Liver (tissue), 9 donors: Measurements from ENCODE around the gene PVALEF. TPM values are rescaled to one million over a fixed set of nuclear protein-coding genes. Genes with fewer than 3 reads are reported as not detected.

Experiments used
- DNase-seq: peaks from one replicate; pipeline ENCODE4 v3.0.0-alpha.2; 2017; ENCODE audit warnings: low spot score
- H3K27ac ChIP-seq, 2 donors: one replicate each; pipeline ENCODE4 v1.7.0; 2013; ENCODE audit warnings: inconsistent platforms in 2 of 2, low read length in 2 of 2, control low read depth in 1 of 2, low read depth in 1 of 2, mild to moderate bottlenecking in 1 of 2
- H3K27me3 ChIP-seq, 4 donors: one replicate each; pipeline versions ENCODE4 v1.6.1 to v1.7.0; 2013; ENCODE audit warnings: low read length in 3 of 4, inconsistent platforms in 1 of 4, mild to moderate bottlenecking in 1 of 4, moderate library complexity in 1 of 4; ENCODE audit not compliant: control insufficient read depth in 4 of 4, insufficient read depth in 4 of 4
- H3K36me3 ChIP-seq, 4 donors: one replicate each; pipeline versions ENCODE4 v1.6.1 to v1.7.0; 2013; ENCODE audit warnings: low read length in 3 of 4, mild to moderate bottlenecking in 3 of 4, low read depth in 1 of 4, moderate library complexity in 1 of 4; ENCODE audit not compliant: control insufficient read depth in 4 of 4, insufficient read depth in 3 of 4
- H3K4me1 ChIP-seq, 4 donors: one replicate each; pipeline versions ENCODE4 v1.6.1 to v1.7.0; 2013; ENCODE audit warnings: low read length in 3 of 4, mild to moderate bottlenecking in 3 of 4, moderate library complexity in 1 of 4; ENCODE audit not compliant: control insufficient read depth in 4 of 4, insufficient read depth in 4 of 4
- H3K4me3 ChIP-seq, 3 donors: one replicate each; pipeline versions ENCODE4 v1.6.1 to v1.7.0; 2013; ENCODE audit warnings: low read length in 3 of 3, control low read depth in 1 of 3, low read depth in 1 of 3, mild to moderate bottlenecking in 1 of 3
- H3K9ac ChIP-seq, 2 donors: one replicate each; pipeline ENCODE4 v1.7.0; 2013; ENCODE audit warnings: low read length in 2 of 2, mild to moderate bottlenecking in 2 of 2, moderate library complexity in 2 of 2, control low read depth in 1 of 2, low read depth in 1 of 2
- H3K9me3 ChIP-seq, 4 donors: one replicate each; pipeline versions ENCODE4 v1.6.1 to v1.7.0; 2013; ENCODE audit warnings: low read length in 3 of 4; ENCODE audit not compliant: control insufficient read depth in 4 of 4
- EGR1 ChIP-seq, 2 donors: IDR thresholded peaks; 2 replicates each; pipeline ENCODE4 v1.6.1; 2016 to 2018; ENCODE audit warnings: antibody characterized with exemption in 2 of 2, low read depth in 2 of 2
- FOXA1 ChIP-seq: IDR thresholded peaks from 2 replicates; pipeline ENCODE4 v1.6.1; 2016; ENCODE audit warnings: antibody characterized with exemption
- FOXA2 ChIP-seq: IDR thresholded peaks from 2 replicates; pipeline ENCODE4 v1.6.1; 2016; ENCODE audit warnings: antibody characterized with exemption
- GABPA ChIP-seq, 2 donors: IDR thresholded peaks in 1 of 2; conservative IDR thresholded peaks in 1 of 2; 2 replicates each; pipeline ENCODE4 v1.6.1; 2016; ENCODE audit warnings: antibody characterized with exemption in 2 of 2, mild to moderate bottlenecking in 1 of 2, moderate library complexity in 1 of 2
- HNF4A ChIP-seq, 2 donors: conservative IDR thresholded peaks; 2 replicates each; pipeline ENCODE4 v1.6.1; 2016; ENCODE audit warnings: antibody characterized with exemption in 2 of 2, mild to moderate bottlenecking in 2 of 2
- HNF4G ChIP-seq: IDR thresholded peaks from 2 replicates; pipeline ENCODE4 v1.6.1; 2016; ENCODE audit warnings: antibody characterized with exemption
- JUND ChIP-seq, 2 donors: IDR thresholded peaks; 2 replicates each; pipeline ENCODE4 v1.6.1; 2016; ENCODE audit warnings: antibody characterized with exemption in 2 of 2
- NR2F2 ChIP-seq: IDR thresholded peaks from 2 replicates; pipeline ENCODE4 v1.6.1; 2016; ENCODE audit warnings: antibody characterized with exemption
- RAD21 ChIP-seq, 2 donors: IDR thresholded peaks; 2 replicates each; pipeline ENCODE4 v1.6.1; 2016; ENCODE audit warnings: antibody characterized with exemption in 2 of 2, mild to moderate bottlenecking in 2 of 2
- RXRA ChIP-seq, 2 donors: IDR thresholded peaks; 2 replicates each; pipeline ENCODE4 v1.6.1; 2017 to 2018; ENCODE audit warnings: antibody characterized with exemption in 2 of 2, mild to moderate bottlenecking in 1 of 2
- SP1 ChIP-seq: IDR thresholded peaks from 2 replicates; pipeline ENCODE4 v1.6.1; 2018; ENCODE audit warnings: antibody characterized with exemption, mild to moderate bottlenecking
- TAF1 ChIP-seq: conservative IDR thresholded peaks from 2 replicates; pipeline ENCODE4 v1.6.1; 2016; ENCODE audit warnings: antibody characterized with exemption, mild to moderate bottlenecking
- YY1 ChIP-seq: IDR thresholded peaks from 2 replicates; pipeline ENCODE4 v1.6.1; 2016; ENCODE audit warnings: antibody characterized with exemption, mild to moderate bottlenecking
- WGBS: extraction: QIAGEN DNeasy Blood & Tissue Kit; methylation state at CpG from one replicate; pipeline ENCODE4 v1.1.7; 2013; 5-methylcytosine and 5-hydroxymethylcytosine counted together
- polyA plus RNA-seq, 2 donors: library from polyadenylated mRNA; stranded (reverse) in 1 of 2; unstranded in 1 of 2; fragments of 200-250 nt in 1 of 2; fragments of >200 nt in 1 of 2; fragmentation: Nextera tagmentation in 1 of 2; extraction: Ambion mirVana in 1 of 2; gene quantifications; one replicate each; pipeline versions ENCODE4 v1.2.1 to v1.2.3, GENCODE V29; 2013 to 2015
- total RNA-seq, 2 donors: library from RNA; depleted of rRNA; stranded (reverse); fragments of >200 nt; gene quantifications; one replicate each; pipeline ENCODE4 v1.2.3, GENCODE V29; 2014
- TF ChIP-seq, protein P1 (sequence below): IDR thresholded peaks from 2 replicates; pipeline ENCODE4 v1.6.1; 2016; ENCODE audit warnings: antibody characterized with exemption
- TF ChIP-seq, protein P2 (sequence below): IDR thresholded peaks from 2 replicates; pipeline ENCODE4 v1.6.1; 2016; ENCODE audit warnings: antibody characterized with exemption
- TF ChIP-seq, protein P3 (sequence below): IDR thresholded peaks from 2 replicates; pipeline ENCODE4 v1.6.1; 2016; ENCODE audit warnings: antibody characterized with exemption
- TF ChIP-seq, protein P4 (sequence below): fragments of 150-350 bp; IDR thresholded peaks from 2 replicates; pipeline ENCODE4 v1.5.1; 2017; ENCODE audit warnings: improper control_type of control experiment, low read depth, low read length; ENCODE audit not compliant: missing input control
- TF ChIP-seq, protein P5 (sequence below): IDR thresholded peaks from 2 replicates; pipeline ENCODE4 v1.6.1; 2016; ENCODE audit warnings: antibody characterized with exemption, mild to moderate bottlenecking
- donor health status: healthy.
- donor health status: healthy.
- donor health status: healthy.
- donor health status: healthy.
- donor health status: healthy.

The PVALEF gene
- total and polyA plus RNA-seq, 4 donors, result not detected

DNA sequence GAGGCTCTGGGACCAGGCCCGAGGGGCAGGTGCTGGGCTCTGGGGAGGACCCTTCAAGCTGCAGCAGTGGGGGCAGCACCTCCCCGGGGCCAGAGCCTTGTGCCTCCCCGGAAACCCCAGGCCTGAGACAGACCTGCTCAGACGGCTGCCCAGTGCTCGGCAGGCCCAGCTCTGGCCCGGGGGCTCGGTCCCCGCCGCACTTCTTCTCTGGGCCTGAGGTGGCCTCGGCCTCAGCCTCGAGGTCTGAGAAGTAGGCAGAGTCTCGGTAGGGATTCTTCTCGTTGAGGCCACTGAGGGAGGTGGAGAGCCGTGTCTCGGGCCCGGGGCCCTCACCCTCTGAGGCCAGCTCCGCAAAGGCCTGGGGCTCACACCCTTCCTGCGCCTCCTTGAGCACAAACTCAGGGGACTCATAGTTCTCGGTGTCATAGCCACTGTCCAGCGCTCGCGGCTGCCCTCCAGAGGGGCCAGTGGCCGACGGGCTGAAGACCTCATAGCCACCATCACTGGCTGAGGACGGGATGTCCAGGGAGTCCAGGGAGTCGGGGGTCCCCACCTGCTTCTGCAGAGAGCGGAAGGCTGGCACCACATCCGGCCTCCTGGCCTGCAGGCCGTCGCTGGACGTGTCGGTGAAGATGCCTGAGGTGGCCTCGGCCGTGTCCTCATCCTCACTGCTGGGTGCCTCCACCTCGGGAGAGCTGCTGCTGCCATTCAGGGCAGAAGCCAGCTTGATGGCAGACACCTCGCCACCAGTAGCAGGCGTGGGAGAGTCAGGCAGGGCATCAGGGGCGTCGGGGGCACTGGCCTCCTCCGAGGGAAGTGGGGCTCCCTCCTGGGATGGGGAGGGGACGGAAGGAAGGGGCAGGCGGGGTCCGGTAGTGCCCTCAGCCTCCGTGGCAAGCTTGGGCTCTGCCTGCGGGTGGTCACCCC, 44.3 kb upstream of the PVALEF start:
- Histone ChIP-seq H3K9me3 (no peaks in the 10 kb centered on the region), H3K36me3 (peaks cover 0 to under 1% (median 0%) of the 10 kb centered on the region in 4 donors), H3K27ac (no peak overlapping the region), H3K27me3 (no peaks in the 10 kb centered on the region), H3K4me3 (no peak overlapping the region), H3K9ac (no peak overlapping the region), H3K4me1 (peaks cover 10 to 31% (median 19%) of the 10 kb centered on the region in 4 donors)
- 81% methylated on average over 45 of the region's 45 CpGs for WGBS
- DNase-seq, result no peak
- TF ChIP-seq FOXA1, result no peak
- TF ChIP-seq, protein P1, sequence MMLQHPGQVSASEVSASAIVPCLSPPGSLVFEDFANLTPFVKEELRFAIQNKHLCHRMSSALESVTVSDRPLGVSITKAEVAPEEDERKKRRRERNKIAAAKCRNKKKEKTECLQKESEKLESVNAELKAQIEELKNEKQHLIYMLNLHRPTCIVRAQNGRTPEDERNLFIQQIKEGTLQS, result no peak
- no peak for TF ChIP-seq EGR1 (IDR thresholded peaks at IDR 0.05; ENCODE audit: low read depth in 2 of 2)
- TF ChIP-seq, protein P2, sequence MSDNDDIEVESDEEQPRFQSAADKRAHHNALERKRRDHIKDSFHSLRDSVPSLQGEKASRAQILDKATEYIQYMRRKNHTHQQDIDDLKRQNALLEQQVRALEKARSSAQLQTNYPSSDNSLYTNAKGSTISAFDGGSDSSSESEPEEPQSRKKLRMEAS, result no peak
- TF ChIP-seq YY1, result no peak
- no peak for TF ChIP-seq SP1
- TF ChIP-seq, protein P3, sequence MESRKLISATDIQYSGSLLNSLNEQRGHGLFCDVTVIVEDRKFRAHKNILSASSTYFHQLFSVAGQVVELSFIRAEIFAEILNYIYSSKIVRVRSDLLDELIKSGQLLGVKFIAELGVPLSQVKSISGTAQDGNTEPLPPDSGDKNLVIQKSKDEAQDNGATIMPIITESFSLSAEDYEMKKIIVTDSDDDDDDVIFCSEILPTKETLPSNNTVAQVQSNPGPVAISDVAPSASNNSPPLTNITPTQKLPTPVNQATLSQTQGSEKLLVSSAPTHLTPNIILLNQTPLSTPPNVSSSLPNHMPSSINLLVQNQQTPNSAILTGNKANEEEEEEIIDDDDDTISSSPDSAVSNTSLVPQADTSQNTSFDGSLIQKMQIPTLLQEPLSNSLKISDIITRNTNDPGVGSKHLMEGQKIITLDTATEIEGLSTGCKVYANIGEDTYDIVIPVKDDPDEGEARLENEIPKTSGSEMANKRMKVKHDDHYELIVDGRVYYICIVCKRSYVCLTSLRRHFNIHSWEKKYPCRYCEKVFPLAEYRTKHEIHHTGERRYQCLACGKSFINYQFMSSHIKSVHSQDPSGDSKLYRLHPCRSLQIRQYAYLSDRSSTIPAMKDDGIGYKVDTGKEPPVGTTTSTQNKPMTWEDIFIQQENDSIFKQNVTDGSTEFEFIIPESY, result no peak
- no peak for TF ChIP-seq RAD21 (IDR thresholded peaks at IDR 0.05)
- TF ChIP-seq TAF1, result no peak
- TF ChIP-seq, protein P4, sequence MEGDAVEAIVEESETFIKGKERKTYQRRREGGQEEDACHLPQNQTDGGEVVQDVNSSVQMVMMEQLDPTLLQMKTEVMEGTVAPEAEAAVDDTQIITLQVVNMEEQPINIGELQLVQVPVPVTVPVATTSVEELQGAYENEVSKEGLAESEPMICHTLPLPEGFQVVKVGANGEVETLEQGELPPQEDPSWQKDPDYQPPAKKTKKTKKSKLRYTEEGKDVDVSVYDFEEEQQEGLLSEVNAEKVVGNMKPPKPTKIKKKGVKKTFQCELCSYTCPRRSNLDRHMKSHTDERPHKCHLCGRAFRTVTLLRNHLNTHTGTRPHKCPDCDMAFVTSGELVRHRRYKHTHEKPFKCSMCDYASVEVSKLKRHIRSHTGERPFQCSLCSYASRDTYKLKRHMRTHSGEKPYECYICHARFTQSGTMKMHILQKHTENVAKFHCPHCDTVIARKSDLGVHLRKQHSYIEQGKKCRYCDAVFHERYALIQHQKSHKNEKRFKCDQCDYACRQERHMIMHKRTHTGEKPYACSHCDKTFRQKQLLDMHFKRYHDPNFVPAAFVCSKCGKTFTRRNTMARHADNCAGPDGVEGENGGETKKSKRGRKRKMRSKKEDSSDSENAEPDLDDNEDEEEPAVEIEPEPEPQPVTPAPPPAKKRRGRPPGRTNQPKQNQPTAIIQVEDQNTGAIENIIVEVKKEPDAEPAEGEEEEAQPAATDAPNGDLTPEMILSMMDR, result no peak
- TF ChIP-seq JUND (IDR thresholded peaks at IDR 0.05), result no peak
- TF ChIP-seq RXRA (IDR thresholded peaks at IDR 0.05), result no peak
- TF ChIP-seq NR2F2, result no peak
- no peak for TF ChIP-seq GABPA (IDR thresholded peaks at IDR 0.05 in 1 of 2, conservative IDR thresholded peaks at IDR 0.05 in 1 of 2)
- no peak for TF ChIP-seq HNF4A (conservative IDR thresholded peaks at IDR 0.05)
- TF ChIP-seq FOXA2, result no peak
- TF ChIP-seq, protein P5, sequence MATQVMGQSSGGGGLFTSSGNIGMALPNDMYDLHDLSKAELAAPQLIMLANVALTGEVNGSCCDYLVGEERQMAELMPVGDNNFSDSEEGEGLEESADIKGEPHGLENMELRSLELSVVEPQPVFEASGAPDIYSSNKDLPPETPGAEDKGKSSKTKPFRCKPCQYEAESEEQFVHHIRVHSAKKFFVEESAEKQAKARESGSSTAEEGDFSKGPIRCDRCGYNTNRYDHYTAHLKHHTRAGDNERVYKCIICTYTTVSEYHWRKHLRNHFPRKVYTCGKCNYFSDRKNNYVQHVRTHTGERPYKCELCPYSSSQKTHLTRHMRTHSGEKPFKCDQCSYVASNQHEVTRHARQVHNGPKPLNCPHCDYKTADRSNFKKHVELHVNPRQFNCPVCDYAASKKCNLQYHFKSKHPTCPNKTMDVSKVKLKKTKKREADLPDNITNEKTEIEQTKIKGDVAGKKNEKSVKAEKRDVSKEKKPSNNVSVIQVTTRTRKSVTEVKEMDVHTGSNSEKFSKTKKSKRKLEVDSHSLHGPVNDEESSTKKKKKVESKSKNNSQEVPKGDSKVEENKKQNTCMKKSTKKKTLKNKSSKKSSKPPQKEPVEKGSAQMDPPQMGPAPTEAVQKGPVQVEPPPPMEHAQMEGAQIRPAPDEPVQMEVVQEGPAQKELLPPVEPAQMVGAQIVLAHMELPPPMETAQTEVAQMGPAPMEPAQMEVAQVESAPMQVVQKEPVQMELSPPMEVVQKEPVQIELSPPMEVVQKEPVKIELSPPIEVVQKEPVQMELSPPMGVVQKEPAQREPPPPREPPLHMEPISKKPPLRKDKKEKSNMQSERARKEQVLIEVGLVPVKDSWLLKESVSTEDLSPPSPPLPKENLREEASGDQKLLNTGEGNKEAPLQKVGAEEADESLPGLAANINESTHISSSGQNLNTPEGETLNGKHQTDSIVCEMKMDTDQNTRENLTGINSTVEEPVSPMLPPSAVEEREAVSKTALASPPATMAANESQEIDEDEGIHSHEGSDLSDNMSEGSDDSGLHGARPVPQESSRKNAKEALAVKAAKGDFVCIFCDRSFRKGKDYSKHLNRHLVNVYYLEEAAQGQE, result no peak
- no peak for TF ChIP-seq HNF4G
